Ovary (tissue), 9 donors: ENCODE results near the gene ARSD. TPM values are rescaled to one million over a fixed set of nuclear protein-coding genes. Genes with fewer than 3 reads are reported as not detected.
"Not testable (repeated sequence)": the region's sequence is repeated elsewhere in the genome, so short reads cannot be mapped to it uniquely, and the experiment has no call there.

Experiments used
- DNase-seq, 5 donors: peaks; one replicate each; pipeline ENCODE4 v3.0.0-alpha.2; 2019 to 2020
- H3K27ac ChIP-seq, 2 donors: fragments of 200-600 bp; one replicate each; pipeline versions ENCODE4 v1.5.1 to v1.8.0; 2019 to 2022
- H3K27me3 ChIP-seq: fragments of 200-600 bp; one replicate; pipeline ENCODE4 v1.8.0; 2022
- H3K36me3 ChIP-seq: fragments of 200-600 bp; sonication (generic); one replicate; pipeline ENCODE4 v1.5.1; 2019
- H3K4me1 ChIP-seq: one replicate; pipeline ENCODE4 v1.8.1; 2013; ENCODE audit warnings: mild to moderate bottlenecking, moderate library complexity; ENCODE audit not compliant: insufficient read depth
- H3K4me3 ChIP-seq: fragments of 200-600 bp; sonication (generic); one replicate; pipeline ENCODE4 v1.5.1; 2017
- H3K9me3 ChIP-seq, 2 donors: fragments of 200-600 bp in 1 of 2; sonication (generic) in 1 of 2; one replicate each; pipeline versions ENCODE4 v1.5.1 to v1.8.1; 2013 to 2019; ENCODE audit warnings: mild to moderate bottlenecking in 1 of 2, moderate library complexity in 1 of 2
- CTCF ChIP-seq, 3 donors: fragments of 450-650 bp in 2 of 3; fragments of 200-600 bp in 1 of 3; IDR thresholded peaks; one replicate each; pipeline versions ENCODE4 v1.5.1 to v1.8.0; 2016 to 2022; ENCODE audit warnings: antibody characterized with exemption in 3 of 3, mild to moderate bottlenecking in 1 of 3
- EP300 ChIP-seq: sonication (generic); formaldehyde crosslinking; IDR thresholded peaks from one replicate; pipeline ENCODE4 v1.6.1; 2017; ENCODE audit warnings: antibody characterized with exemption
- POLR2A ChIP-seq: fragments of 450-650 bp; IDR thresholded peaks from one replicate; pipeline ENCODE4 v1.6.1; 2017; ENCODE audit warnings: antibody characterized with exemption, mild to moderate bottlenecking, moderate library complexity
- WGBS, 3 donors: extraction: QIAGEN DNeasy Blood & Tissue Kit in 1 of 3; methylation state at CpG; one replicate each; pipeline versions ENCODE4 v1.1.5 to v1.1.7; 2013 to 2017; 5-methylcytosine and 5-hydroxymethylcytosine counted together
- intact Hi-C, 4 donors: fragments of 100-400 bp; cut with DNase I; formaldehyde crosslinking; loops; one replicate each; pipeline versions ENCODE4 v1.11.0 to v1.15.1; 2022 to 2023
- polyA plus RNA-seq, 2 donors: library from polyadenylated mRNA; stranded (reverse); fragments of 200-250 nt in 1 of 2; fragments of 350-450 nt in 1 of 2; fragmentation: Illumina TruSeq in 1 of 2; extraction: RNeasy Lipid Tissue Mini Kit (QIAGEN cat#74804) in 1 of 2; gene quantifications; one replicate each; pipeline ENCODE4 v1.2.3, GENCODE V29; 2013 to 2014
- total RNA-seq, 7 donors: library from RNA; depleted of rRNA in 2 of 7; stranded (reverse); fragments of >200 nt in 2 of 7; fragmentation: NEBNext Ultra II Directional in 3 of 7; extraction: Animal tissue kit (Norgen Biotek cat#: 25700) in 3 of 7; gene quantifications; one replicate each; pipeline versions ENCODE4 v1.1.0 to v1.2.4, GENCODE V29; 2016 to 2023
- donor health status: DM: no; HTN: no; CAD: no; lungs with moderate emphysema.
- donor health status: DM: no; HTN: no; CAD: no.
- donor health status: Bipolar disorder and iron deficiency.
- donor health status: DM: yes; HTN: yes; CAD: no.
- donor health status: DM: no; HTN: no; CAD: no.
- donor health status: DM: yes; HTN: yes; CAD: no.

The ARSD gene
- total and polyA plus RNA-seq, 9 donors = 19.7 to 46.7 (median 41.4) TPM

- Histone ChIP-seq H3K9me3 (no peaks in the 10 kb centered on the region), H3K27ac (no peak overlapping the region), H3K27me3 (no peaks in the 10 kb centered on the region), H3K36me3 (no peaks in the 10 kb centered on the region), H3K4me3 (no peak overlapping the region), H3K4me1 (no peaks in the 10 kb centered on the region)
- TF ChIP-seq POLR2A (no peak), CTCF (IDR thresholded peaks at IDR 0.05) (no peak), EP300 (no peak)
- intact Hi-C loops = no loop called here
- WGBS, 3 donors = 92 to 97% (median 94%) methylated on average over 10 of the region's 10 CpGs
- DNase-seq = no peak
Measured at GRCh38 chrX:2955281-2955680, 26.1 kb upstream of the ARSD start.

GRCh38 chrX:2954541-2954940, 25.4 kb upstream of the ARSD start:
- intact Hi-C loops = no loop called here
- WGBS, 3 donors = 82 to 86% (median 83%) methylated on average over 4 of the region's 4 CpGs
- Histone ChIP-seq H3K4me3 (no peak overlapping the region), H3K9me3 (no peaks in the 10 kb centered on the region), H3K27ac (no peak overlapping the region), H3K27me3 (no peaks in the 10 kb centered on the region), H3K4me1 (no peaks in the 10 kb centered on the region), H3K36me3 (no peaks in the 10 kb centered on the region)
- no peak for DNase-seq
- no peak for TF ChIP-seq CTCF (IDR thresholded peaks at IDR 0.05)
- no peak for TF ChIP-seq POLR2A
- TF ChIP-seq EP300 = no peak

- H3K4me3 ChIP-seq, H3K4me1 ChIP-seq, H3K9me3 ChIP-seq, intact Hi-C loops, DNase-seq, H3K27me3 ChIP-seq, H3K36me3 ChIP-seq, H3K27ac ChIP-seq: not testable (repeated sequence)
- 89 to 96% (median 91%) methylated on average over 20 of the region's 20 CpGs for WGBS, 3 donors
Measured at GRCh38 chrX:2937942-2938341, 8.8 kb upstream of the ARSD start.

GRCh38 chrX:2934715-2935710, 5.9 kb upstream of the ARSD start:
- no peak overlapping the region for H3K27ac ChIP-seq
- no peak for DNase-seq
- H3K36me3 ChIP-seq = no peaks in the 10 kb centered on the region
- no peaks in the 10 kb centered on the region for H3K27me3 ChIP-seq
- H3K9me3 ChIP-seq = peaks cover 0 to 3% of the 10 kb centered on the region in 2 donors
- intact Hi-C loops = no loop called here
- no peak for TF ChIP-seq CTCF (IDR thresholded peaks at IDR 0.05)
- no peak for TF ChIP-seq EP300
- no peak for TF ChIP-seq POLR2A
- no peak overlapping the region for H3K4me3 ChIP-seq
- no peaks in the 10 kb centered on the region for H3K4me1 ChIP-seq
- WGBS, 3 donors = 76 to 77% (median 77%) methylated on average over 18 of the region's 18 CpGs
